Lung (tissue), 12 donors: Measurements from ENCODE around the gene DECR2. TPM values are rescaled to one million over a fixed set of nuclear protein-coding genes. Genes with fewer than 3 reads are reported as not detected.

Experiments
- ATAC-seq: fragments of 200-7000 bp; cut with Tn5 transposase; one replicate; pipeline ENCODE4 v1.9.1; 2020; ENCODE audit warnings: moderate number of reproducible peaks; ENCODE audit not compliant: insufficient read depth, low FRiP score
- DNase-seq, 3 donors: peaks; one replicate each; pipeline ENCODE4 v3.0.0-alpha.2; 2013 to 2017
- H3K27ac ChIP-seq, 2 donors: one replicate each; pipeline ENCODE4 v1.5.1; 2013; ENCODE audit warnings: mild to moderate bottlenecking in 2 of 2, moderate library complexity in 2 of 2, control low read depth in 1 of 2, inconsistent platforms in 1 of 2, low read depth in 1 of 2, low read length in 1 of 2
- H3K27me3 ChIP-seq, 3 donors: one replicate each; pipeline ENCODE4 v1.5.1; 2013; ENCODE audit warnings: low read length in 2 of 3; ENCODE audit not compliant: control insufficient read depth in 3 of 3, insufficient read depth in 3 of 3
- H3K36me3 ChIP-seq, 4 donors: one replicate each; pipeline ENCODE4 v1.5.1; 2013; ENCODE audit warnings: low read length in 4 of 4, mild to moderate bottlenecking in 1 of 4, moderate library complexity in 1 of 4; ENCODE audit not compliant: control insufficient read depth in 4 of 4, insufficient read depth in 4 of 4
- H3K4me1 ChIP-seq, 5 donors: one replicate each; pipeline ENCODE4 v1.5.1; 2013; ENCODE audit warnings: low read length in 5 of 5, mild to moderate bottlenecking in 2 of 5, moderate library complexity in 1 of 5; ENCODE audit not compliant: control insufficient read depth in 5 of 5, insufficient read depth in 5 of 5
- H3K4me3 ChIP-seq: one replicate; pipeline ENCODE4 v1.5.1; 2013; ENCODE audit warnings: mild to moderate bottlenecking, control low read depth, moderate library complexity
- H3K9ac ChIP-seq, 2 donors: one replicate each; pipeline ENCODE4 v1.5.1; 2013; ENCODE audit warnings: low read length in 2 of 2, control low read depth in 1 of 2; ENCODE audit not compliant: insufficient read depth in 1 of 2
- H3K9me3 ChIP-seq, 4 donors: one replicate each; pipeline ENCODE4 v1.5.1; 2013; ENCODE audit warnings: low read length in 3 of 4, mild to moderate bottlenecking in 1 of 4, moderate library complexity in 1 of 4; ENCODE audit not compliant: control insufficient read depth in 4 of 4, insufficient read depth in 3 of 4
- CTCF ChIP-seq: IDR thresholded peaks from 2 replicates; pipeline ENCODE4 v1.5.1; 2012; ENCODE audit warnings: mild to moderate bottlenecking; ENCODE audit errors: control extremely low read depth, extremely low read depth
- WGBS, 2 donors: extraction: QIAGEN DNeasy Blood & Tissue Kit; methylation state at CpG; one replicate each; pipeline ENCODE4 v1.1.7; 2013; 5-methylcytosine and 5-hydroxymethylcytosine counted together
- polyA plus RNA-seq, 2 donors: library from polyadenylated mRNA; stranded (reverse); fragments of 200-250 nt; gene quantifications; one replicate each; pipeline ENCODE4 v1.2.1, GENCODE V29; 2013
- total RNA-seq, 2 donors: library from RNA; depleted of rRNA in 1 of 2; stranded (reverse); fragments of >200 nt in 1 of 2; gene quantifications; one replicate each; pipeline ENCODE4 v1.2.1, GENCODE V29; 2014 to 2021
- donor health status: control.
- donor health status: control.
- donor health status: Bipolar disorder and iron deficiency.
- donor health status: healthy.
- donor health status: DM: yes; HTN: yes; CAD: no.

DECR2 gene
- total and polyA plus RNA-seq, 4 donors, result 5.2 to 18.3 (median 15.7) TPM

- Histone ChIP-seq H3K4me3 (no peak overlapping the region), H3K9ac (no peak overlapping the region), H3K27ac (no peak overlapping the region), H3K4me1 (peaks cover 0 to 17% (median 0%) of the 10 kb centered on the region in 5 donors), H3K36me3 (peaks cover 0 to 8% (median 0%) of the 10 kb centered on the region in 4 donors), H3K27me3 (no peaks in the 10 kb centered on the region), H3K9me3 (no peaks in the 10 kb centered on the region)
- DNase-seq (no peak), ATAC-seq (no peak)
- WGBS, 2 donors, result 86 to 89% methylated on average over 22 of the region's 22 CpGs
- TF ChIP-seq CTCF, result no peak
Measured at GRCh38 chr16:399340-400019, 2.2 kb upstream of the DECR2 start.

- Histone ChIP-seq H3K9ac (no peak overlapping the region), H3K4me3 (no peak overlapping the region), H3K4me1 (peaks cover 0 to 17% (median 0%) of the 10 kb centered on the region in 5 donors), H3K9me3 (no peaks in the 10 kb centered on the region), H3K36me3 (peaks cover 0 to 8% (median 0%) of the 10 kb centered on the region in 4 donors), H3K27me3 (no peaks in the 10 kb centered on the region), H3K27ac (peak overlapping the region in 1 of 2 donors; percentile 62)
- no peak for ATAC-seq
- no peak for DNase-seq
- WGBS, 2 donors, result 64 to 79% methylated on average over 10 of the region's 10 CpGs
- no peak for TF ChIP-seq CTCF
Measured at GRCh38 chr16:400061-400591, 1.6 kb upstream of the DECR2 start.

- Histone ChIP-seq H3K27ac (no peak overlapping the region), H3K9me3 (no peaks in the 10 kb centered on the region), H3K27me3 (no peaks in the 10 kb centered on the region), H3K4me3 (no peak overlapping the region), H3K9ac (no peak overlapping the region), H3K36me3 (peaks cover 0 to 6% (median 3%) of the 10 kb centered on the region in 4 donors), H3K4me1 (peaks cover 0 to 4% (median 0%) of the 10 kb centered on the region in 5 donors)
- DNase-seq, result no peak
- TF ChIP-seq CTCF, result no peak
- no peak for ATAC-seq
- 95 to 96% methylated on average over 12 of the region's 12 CpGs for WGBS, 2 donors
Measured at GRCh38 chr16:404971-405486, 3.3 kb downstream of the DECR2 start.
